IPS-20b (cell line): ENCODE measurements around the gene FOXJ1.

Source experiments
- H3K27ac ChIP-seq: one replicate; pipeline ENCODE4 v1.5.1; 2013; ENCODE audit warnings: low read length
- H3K27me3 ChIP-seq: 2 replicates; pipeline ENCODE4 v1.6.1; 2013; ENCODE audit warnings: mild to moderate bottlenecking, low read length, inconsistent platforms; ENCODE audit not compliant: insufficient read depth
- H3K36me3 ChIP-seq: 2 replicates; pipeline ENCODE4 v1.6.1; 2013; ENCODE audit warnings: low read depth, mild to moderate bottlenecking, inconsistent platforms, low read length, moderate library complexity; ENCODE audit not compliant: insufficient read depth
- H3K4me1 ChIP-seq: 2 replicates; pipeline ENCODE4 v1.6.1; 2013; ENCODE audit warnings: mild to moderate bottlenecking, control low read depth, inconsistent platforms, low read length, moderate library complexity; ENCODE audit not compliant: insufficient read depth
- H3K4me3 ChIP-seq: 2 replicates; pipeline ENCODE4 v1.5.1; 2013; ENCODE audit warnings: mild to moderate bottlenecking, low read length, inconsistent platforms
- H3K9ac ChIP-seq: 2 replicates; pipeline ENCODE4 v1.6.1; 2013; ENCODE audit warnings: low read depth, mild to moderate bottlenecking, inconsistent platforms, low read length, moderate library complexity
- H3K9me3 ChIP-seq: 2 replicates; pipeline ENCODE4 v1.6.1; 2013; ENCODE audit warnings: mild to moderate bottlenecking, low read depth, low read length, inconsistent platforms; ENCODE audit not compliant: insufficient read depth

The FOXJ1 gene

DNA sequence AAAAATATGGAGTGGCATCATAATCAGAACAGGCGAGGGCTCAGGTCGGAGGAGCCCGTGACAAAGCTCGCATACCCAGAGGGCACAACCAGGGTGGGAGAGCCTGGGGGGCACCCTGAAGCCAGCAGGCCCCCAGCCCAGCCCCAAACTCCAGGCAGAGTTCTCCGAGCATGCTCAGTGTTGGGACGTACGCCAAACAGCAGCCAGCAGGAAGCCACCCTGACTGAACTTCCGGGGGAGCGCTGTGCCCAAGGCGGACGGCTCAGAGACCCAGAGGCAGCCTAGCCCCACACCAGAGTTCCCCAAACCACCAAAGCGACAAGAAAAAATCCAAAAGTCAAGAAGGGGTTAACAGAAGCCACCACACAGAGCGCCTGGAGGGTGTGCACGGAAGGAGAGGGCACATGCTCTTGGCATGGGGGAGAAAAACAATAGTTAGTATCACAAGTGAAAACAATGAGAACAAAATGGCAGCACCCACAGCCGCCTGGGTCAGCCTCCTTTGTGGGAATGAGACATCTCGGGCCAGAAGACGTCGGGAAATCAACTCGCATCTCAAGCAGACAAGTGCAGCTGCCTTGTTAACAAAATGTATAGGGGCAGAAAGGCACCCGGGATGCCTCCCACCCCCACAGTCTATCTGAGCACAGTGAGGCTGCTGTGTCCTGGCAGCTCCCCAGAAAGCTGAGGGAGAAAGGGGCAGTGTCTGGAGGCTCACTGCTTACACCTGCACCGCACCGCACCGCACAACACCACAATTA, 49.3 kb downstream of the FOXJ1 start:
- peaks cover 92% of the 10 kb centered on the region for H3K36me3 ChIP-seq

DNA sequence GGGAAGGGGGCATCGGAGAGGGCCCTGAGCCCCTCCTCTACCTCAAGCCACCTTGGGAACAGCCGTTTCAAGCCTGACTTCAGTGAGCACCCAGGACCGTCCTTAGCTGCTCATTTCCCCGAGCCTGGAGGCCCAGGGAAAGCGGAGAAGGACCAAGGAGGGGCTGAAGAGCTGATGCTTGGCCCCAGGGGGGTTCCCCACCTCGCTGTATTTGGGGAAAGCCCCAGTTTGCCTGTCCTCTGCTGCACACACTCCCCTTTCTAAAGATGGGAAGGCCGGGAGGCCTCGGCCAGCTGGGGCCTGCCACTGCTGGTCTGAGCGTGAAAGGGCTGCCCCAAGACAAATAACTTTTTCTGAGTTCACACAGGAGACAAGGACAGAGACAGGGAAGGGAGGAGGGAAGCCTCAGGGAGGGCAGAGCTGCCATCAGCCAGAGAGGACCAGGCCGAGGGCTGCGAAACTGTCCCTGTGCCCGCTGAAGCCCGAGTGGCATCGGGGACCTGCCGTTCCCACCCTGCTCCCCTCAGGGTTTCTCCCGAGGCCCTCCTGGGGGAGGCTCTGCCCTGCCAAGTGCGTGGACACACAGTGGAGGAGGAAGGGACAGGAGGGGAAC, 50.4 kb downstream of the FOXJ1 start:
- Histone ChIP-seq H3K9me3 (no peaks in the 10 kb centered on the region), H3K36me3 (peaks cover 90% of the 10 kb centered on the region), H3K9ac (no peak overlapping the region), H3K4me3 (no peak overlapping the region), H3K27me3 (no peaks in the 10 kb centered on the region), H3K27ac (no peak overlapping the region), H3K4me1 (no peaks in the 10 kb centered on the region)

More for the DNA sequence above, 49.3 kb downstream of the FOXJ1 start:
- no peaks in the 10 kb centered on the region for H3K27me3 ChIP-seq
- H3K4me1 ChIP-seq = no peaks in the 10 kb centered on the region
- no peak overlapping the region for H3K9ac ChIP-seq
- no peaks in the 10 kb centered on the region for H3K9me3 ChIP-seq
- no peak overlapping the region for H3K27ac ChIP-seq
- no peak overlapping the region for H3K4me3 ChIP-seq

DNA sequence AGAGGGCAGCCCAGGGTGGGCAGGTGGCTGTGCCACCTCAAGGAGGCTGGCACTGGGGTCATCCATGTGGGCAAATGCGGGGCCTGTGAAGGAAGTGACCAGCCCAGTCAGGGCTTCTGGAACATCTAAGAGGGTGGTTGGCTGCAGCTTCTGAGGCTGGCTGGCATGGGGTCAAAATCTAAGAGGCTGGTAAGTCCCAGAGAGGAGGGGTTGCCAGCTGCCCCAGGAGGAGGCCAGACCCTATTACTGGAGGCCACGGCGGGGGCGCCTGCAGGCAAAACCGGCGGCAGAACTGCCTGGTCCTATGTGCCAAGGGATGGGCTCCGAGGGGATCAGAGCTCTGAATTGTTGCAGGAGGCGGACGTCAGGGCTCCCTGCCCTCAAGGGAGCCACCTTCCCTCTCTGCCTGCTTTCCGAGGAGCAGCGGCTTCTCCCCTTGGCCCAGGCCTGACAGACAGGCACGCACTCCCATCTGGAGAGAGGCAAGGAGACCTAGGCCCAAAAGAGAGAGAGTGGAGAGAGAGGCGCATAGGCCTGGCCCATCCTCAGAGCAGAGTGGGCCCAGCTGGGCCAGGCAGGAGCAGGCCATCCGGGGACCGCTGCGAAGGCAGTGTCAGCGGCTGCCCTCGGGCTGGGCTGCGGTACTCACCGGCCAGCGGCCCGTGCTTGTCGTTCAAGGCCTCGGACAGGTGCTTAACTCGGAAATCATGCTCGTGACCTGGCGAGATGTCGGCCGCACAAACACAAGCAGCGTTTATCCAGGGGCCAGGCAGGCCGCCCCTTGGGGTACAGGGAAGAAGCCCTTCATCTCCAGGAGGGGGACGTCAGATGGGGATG, 51.1 kb downstream of the FOXJ1 start:
- Histone ChIP-seq H3K4me3 (no peak overlapping the region), H3K27me3 (no peaks in the 10 kb centered on the region), H3K36me3 (peaks cover 91% of the 10 kb centered on the region), H3K9me3 (no peaks in the 10 kb centered on the region), H3K27ac (no peak overlapping the region), H3K9ac (no peak overlapping the region), H3K4me1 (no peaks in the 10 kb centered on the region)

DNA sequence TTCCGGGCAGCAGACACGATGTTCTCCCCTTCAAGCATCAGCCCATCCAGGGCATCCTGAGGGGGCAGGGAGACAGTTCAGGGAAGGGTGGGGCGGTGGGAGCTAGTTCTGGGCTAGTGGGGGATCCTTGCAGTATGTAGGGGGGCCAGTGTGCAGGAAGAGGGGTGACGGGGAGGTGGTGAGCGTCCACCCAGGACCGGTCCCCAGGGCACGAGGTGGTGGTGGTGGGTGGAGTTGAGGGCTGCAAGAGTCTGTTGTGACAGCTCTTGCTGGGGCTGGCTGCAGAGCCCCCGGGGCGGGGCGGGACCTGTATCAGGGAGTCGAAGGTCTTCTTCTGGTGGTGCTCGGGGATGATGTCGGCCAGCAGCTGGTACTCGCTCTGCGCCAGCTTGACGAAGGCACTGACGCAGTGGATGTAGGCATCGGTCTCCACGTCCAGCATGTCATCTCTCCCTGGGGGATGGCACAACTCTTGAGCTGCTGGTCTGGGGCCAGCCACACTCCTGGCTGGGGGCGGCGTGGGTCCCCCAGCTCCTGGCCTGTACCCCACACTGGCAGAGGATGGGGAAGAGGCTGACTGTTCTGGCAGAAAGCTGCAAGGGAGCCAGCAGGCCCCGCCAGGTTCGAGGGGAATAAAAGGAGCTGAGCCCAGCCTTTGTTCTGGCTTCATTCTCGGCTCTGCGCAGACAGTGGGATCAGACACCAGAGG, 52.0 kb downstream of the FOXJ1 start:
- no peak overlapping the region for H3K4me3 ChIP-seq
- no peaks in the 10 kb centered on the region for H3K27me3 ChIP-seq
- no peaks in the 10 kb centered on the region for H3K4me1 ChIP-seq
- H3K36me3 ChIP-seq = peaks cover 91% of the 10 kb centered on the region
- H3K9ac ChIP-seq = no peak overlapping the region
- no peaks in the 10 kb centered on the region for H3K9me3 ChIP-seq
- H3K27ac ChIP-seq = no peak overlapping the region

DNA sequence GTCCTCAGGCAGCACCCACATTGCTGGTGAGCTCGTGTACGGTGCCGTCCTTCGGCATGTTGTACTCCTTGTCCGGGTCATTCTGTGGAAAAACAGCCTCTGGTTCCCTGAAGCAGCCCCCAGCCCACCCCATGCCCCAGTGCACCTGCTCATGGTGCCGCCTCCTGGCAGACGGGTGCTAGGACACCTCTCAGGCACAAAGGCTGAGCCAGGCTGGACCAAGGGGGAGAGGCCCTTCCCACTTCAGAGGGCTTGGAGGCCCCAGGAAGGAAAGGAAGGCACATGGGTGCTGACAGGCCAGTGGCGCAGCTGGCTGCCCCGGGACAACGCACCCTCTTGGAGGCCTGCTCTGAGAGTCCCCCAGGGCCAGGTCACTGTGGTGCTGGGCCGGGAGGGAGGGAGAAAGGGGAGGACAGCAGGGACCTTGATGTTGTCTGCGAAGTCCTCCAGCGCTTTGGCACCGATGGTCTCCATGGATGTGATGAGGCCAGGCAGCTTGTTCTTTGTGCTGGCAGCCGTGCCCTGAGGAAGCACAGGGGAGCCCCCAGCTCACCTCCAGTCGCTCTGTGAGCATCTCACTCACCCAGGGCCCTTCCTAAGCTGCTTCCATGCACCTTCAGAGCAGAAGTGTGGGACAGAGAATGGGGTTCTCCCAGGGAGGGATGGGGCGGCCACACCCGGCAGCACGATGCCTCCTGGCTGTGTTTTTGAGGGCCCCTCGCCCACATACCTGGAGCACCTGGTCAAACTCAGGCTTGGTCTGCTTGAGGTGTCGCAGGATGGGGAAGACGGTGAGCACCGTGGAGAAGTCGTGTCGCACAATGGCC, 52.8 kb downstream of the FOXJ1 start:
- H3K9me3 ChIP-seq = no peaks in the 10 kb centered on the region

DNA sequence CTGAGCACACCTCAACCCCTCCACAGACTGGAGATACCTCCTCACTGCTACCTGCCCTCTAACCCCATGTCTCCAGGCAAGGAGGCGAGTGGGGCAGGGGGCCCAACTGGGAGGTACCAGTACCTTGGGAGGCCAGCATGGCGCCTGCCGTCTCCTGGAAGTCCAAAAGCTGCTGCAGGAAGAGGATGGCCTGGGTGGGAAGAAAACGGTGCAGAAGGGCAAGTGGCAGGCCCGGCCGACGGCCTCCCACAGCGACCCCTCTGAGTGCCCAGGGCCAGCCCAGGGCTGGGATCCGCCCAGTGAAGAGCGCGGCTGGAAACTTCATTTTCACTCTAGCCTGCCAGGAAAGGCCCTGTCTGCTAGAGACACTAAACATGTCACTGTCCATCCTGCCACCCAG, 53.5 kb downstream of the FOXJ1 start:
- H3K27ac ChIP-seq = no peak overlapping the region
- H3K4me3 ChIP-seq = no peak overlapping the region
- H3K4me1 ChIP-seq = no peaks in the 10 kb centered on the region
- no peaks in the 10 kb centered on the region for H3K27me3 ChIP-seq
- H3K36me3 ChIP-seq = peaks cover 89% of the 10 kb centered on the region
- H3K9ac ChIP-seq = no peak overlapping the region
- no peaks in the 10 kb centered on the region for H3K9me3 ChIP-seq

More for the DNA sequence above, 52.8 kb downstream of the FOXJ1 start:
- Histone ChIP-seq H3K4me1 (no peaks in the 10 kb centered on the region), H3K27ac (no peak overlapping the region), H3K36me3 (peaks cover 91% of the 10 kb centered on the region), H3K27me3 (no peaks in the 10 kb centered on the region), H3K4me3 (no peak overlapping the region), H3K9ac (no peak overlapping the region)

DNA sequence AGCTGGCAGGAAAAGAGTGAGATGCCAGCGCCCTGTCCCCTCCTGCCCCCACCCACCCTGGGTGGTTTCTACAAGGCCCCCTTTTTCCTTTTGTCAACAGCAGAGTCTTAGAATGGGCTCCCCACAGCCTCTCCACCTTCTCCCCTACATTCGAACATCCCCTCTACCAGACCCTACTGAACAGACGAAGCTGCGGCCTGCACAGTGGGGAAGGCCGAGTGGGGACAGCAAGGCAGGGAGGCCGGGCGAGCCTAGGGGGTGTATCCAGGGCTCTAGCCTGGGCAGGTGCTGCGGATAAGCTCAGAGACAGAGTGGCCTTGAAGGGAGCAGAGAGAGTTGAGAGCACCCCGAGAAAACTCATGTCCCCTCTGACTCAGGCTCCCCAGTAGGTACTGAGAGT, 54.7 kb downstream of the FOXJ1 start:
- no peak overlapping the region for H3K9ac ChIP-seq
- no peaks in the 10 kb centered on the region for H3K27me3 ChIP-seq
- no peak overlapping the region for H3K27ac ChIP-seq
- H3K9me3 ChIP-seq = no peaks in the 10 kb centered on the region
- H3K4me3 ChIP-seq = no peak overlapping the region
- H3K36me3 ChIP-seq = peaks cover 80% of the 10 kb centered on the region
- H3K4me1 ChIP-seq = no peaks in the 10 kb centered on the region
